KG1 (cell line): ENCODE measurements around the gene APP.
"Not testable (repeated sequence)": the region's sequence is repeated elsewhere in the genome, so short reads cannot be mapped to it uniquely, and the experiment has no call there.

ENCODE experiments used
- DNase-seq: peaks from one replicate; lab custom pipeline; 2025; lab: John Stamatoyannopoulos, UW

Gene APP

DNA sequence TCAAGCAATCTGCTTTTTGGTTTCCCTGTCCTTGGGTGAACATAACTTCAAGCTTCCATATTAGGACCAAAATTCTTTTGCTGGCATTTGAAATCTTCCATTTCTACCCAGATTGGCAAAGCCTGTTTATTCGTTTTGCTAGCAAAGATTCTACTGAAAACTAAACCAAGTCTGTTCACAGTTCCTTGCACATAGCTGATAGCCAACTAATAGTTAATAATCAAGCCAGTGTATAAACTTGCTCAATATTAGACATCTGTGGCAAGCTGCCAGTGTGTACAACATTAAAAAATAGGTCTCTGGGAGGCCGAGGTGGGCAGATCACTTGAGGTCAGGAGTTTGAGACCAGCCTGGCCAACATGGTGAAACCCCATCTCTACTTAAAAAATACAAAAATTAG, 6.3 kb downstream of the APP start:
- DNase-seq: no peak

DNA sequence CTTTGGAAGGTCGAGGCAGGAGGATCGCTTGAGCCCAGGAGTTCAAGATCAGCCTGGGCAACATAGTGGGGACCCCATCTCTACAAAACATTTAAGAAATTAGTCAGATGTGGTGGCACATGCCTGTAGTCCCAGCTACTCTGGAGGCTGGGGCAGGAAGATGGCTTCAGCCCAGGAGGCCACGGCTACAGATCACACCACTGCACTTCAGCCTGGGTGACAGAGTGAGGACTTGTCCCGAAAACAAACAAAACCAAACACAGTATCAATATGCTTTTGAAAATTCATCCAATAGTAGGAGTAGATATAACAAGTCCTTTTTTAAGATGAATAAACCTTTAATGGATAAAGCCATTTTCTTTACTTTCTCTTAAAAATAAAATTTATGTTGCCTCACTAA, 8.5 kb downstream of the APP start:
- DNase-seq: no peak

DNA sequence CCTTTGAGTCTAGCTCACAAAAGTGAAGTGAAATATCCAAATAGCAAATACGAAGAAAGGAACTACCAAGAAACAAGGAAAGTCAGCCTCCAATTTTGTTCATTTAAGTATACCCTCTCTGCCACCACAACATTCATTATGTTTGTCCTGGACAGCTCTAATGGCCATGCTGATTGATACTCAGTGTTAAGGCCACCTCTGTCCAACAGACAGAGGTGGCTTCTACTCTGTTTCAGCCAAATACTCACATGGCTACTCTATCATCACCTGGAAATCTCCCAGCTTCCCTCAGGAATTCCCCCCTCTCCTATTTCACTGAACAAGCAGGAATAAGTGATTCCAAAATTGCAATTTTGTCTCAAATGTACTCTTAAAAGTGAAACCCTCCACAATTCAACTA, 10.7 kb downstream of the APP start:
- DNase-seq: no peak

DNA sequence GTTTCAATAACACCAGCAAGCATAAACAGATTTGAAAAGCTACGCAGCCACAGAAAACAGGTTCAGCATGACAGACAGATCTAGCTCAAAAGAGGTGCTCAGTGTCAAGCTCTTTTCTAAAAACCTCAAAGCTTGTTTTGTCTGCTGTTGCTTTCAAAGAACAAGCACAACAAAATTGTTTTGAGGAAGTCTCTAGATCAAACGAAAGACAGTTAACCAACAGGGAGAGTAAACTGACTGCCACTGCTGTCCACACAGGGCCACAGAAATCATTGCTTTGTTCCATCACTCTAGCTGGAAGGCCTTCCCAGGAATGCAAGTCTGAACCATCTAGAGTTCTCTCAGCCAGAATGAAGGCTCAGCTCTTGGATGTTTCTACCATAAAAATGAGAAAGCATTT, 12.8 kb downstream of the APP start:
- DNase-seq: no peak

DNA sequence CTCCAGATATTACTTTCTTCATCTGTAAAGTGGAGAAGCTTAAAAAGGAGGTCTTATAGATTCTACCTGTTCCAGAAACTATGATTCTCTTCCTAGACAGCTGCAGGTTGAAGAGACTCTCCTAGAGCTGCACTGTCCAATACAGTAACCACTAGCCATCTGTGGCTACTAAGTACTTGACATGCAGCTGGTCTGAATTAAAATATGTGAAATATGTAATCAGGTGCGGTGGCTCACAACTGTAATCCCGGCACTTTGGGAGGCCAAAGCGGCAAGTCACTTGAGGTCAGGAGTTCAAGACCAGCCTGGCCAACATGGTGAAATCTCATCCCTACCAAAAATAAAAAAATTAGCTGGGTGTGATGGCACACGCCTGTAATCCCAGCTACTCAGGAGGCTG, 15.8 kb downstream of the APP start:
- DNase-seq: no peak

DNA sequence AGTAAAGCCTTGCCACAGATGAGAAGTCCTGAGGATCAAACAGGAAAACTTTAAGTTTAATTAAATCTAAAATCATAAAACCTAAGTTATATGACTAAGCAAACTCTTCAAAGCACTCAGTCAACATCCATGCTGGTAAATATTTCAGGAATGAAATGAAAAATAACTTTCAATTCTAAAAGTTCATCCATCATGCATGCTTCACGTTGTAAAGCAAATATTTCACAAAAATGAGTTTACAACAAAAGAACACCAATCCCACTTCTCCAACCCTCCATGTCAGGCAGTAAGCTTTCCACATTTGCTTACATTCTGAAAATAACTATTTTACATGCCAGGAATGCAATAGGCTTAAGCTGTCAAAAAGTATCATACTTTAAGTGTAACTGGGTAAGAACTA, 16.8 kb downstream of the APP start:
- no peak for DNase-seq

DNA sequence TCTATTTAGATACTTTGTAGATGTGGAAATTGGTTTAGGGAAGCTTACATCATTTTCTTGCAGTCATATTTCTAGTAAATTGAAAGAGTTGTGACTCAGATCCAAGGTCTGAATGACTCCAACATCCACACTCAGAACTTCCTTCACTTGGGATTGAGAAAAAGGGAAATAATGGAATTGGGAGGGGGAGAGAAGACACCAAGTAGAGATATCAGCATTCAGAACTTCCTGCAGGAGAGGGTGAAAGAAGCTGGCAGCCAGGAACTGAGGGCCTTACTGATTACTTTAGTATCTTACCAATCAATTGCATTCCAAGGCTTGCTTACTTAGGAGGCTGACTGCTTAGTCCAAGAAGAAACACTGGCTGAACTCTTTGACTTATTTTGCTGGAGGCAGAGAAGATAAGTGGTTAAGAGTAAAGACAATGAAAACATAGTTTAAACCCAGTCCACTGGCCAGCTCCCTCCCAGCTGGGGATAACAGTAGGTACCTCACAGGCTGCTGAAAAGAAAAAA, 21.7 kb downstream of the APP start:
- DNase-seq: no peak

DNA sequence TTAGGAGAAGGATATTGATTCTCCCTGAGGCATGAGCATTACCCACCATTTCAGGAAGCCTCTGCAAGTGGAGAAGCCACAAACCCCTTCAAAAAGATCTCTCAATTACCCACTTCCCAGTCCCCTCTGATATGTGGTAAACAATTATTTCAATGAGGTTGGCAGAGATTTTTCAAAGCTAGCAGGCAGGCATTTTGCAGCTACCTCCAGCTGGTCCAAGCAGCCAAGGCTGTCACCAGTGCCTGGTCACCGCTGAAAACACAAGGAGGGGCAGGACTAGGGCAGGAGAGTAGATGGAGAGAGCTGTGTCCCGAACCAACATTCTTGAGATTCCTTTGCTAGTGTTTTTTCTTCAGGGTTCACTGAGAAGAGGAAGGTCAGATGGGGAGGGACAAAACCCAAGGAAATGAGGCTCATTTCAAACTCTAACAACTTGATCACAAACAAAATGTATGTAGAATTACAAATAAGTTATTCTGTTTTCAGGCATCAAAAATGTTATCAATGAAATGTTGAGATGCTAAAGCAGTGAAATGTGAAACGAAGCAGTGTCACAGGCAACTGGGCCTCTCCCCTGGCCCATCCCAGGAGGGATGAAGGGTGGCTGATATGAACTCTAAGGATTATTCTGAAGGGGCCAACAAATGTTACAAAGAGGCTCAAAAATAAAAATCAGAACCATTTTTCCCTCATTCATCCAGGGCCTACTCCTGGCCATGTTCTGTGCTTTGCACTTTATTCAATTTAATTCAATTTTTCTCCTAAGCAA, 22.3 kb downstream of the APP start:
- no peak for DNase-seq

DNA sequence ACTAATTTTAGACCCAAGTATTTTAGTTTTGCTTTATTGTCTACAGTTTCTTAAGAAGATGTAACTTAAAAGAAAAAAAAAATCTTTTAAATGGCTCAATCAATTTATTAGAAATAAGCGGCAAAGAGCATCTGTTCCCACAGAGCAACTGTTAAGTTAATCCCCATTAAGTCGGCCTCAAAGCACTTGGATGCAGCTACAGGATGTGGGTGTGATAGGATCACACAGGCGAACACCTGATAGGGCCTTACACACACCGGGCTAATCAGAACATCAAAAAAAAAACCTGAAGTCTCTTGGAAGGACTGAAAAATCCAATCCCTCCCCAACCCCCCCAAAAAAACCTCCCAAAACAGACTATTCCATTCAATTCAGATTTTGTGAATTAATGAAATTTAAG, 23.0 kb downstream of the APP start:
- no peak for DNase-seq

DNA sequence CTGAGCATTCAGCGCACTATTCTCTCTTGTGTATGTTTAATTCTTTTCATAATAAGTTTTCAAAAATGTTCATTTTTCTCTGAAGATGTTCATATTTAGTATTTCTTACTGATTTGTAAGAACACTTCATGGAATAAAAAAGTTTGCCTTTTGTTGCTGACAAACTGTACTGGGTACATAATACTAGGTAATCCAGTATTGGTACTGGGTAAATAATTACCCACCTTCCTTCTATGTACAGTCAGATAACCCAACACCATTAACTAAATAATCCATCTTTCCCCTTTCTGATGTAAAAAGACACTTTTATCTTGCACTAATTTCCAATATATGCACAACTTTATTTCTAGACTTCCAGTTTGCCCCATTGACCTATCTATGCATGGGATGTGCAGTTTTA, 23.9 kb downstream of the APP start:
- DNase-seq: no peak

DNA sequence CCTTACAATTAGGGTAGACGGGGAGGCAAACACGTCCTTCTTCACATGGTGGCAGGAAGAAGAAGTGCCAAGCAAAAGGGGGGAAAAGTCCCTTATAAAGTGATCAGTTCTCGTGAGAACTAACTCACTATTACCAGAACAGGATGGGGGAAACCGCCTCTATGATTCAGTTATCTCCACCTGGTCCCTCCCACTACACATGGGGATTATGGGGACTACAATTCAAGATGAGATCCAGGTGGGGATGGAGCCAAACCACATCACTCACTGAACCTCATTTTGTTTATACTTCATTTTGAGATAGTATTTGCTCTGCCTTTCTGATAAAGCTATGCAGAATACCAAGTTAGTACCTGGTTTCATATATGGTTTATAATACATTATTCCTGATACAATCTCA, 26.5 kb downstream of the APP start:
- no peak for DNase-seq

DNA sequence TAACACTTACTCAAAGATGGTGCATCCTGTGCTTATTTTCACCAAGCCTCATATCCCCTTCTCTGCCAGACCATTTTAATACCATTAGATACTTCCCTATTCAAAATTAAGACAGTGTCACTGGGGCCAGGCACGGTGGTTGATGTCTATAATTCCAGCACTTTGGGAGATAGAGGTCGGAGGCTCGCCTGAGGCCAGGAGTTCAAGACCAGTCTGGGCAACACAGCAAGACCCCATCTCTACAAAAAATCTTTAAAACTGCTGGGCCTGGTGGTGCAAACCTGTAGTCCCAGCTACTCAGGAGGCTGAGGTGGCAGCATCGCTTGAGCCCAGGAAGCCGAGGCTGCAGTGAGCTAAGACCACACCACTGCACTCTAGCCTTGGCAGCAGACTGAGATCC, 28.2 kb downstream of the APP start:
- DNase-seq: no peak

DNA sequence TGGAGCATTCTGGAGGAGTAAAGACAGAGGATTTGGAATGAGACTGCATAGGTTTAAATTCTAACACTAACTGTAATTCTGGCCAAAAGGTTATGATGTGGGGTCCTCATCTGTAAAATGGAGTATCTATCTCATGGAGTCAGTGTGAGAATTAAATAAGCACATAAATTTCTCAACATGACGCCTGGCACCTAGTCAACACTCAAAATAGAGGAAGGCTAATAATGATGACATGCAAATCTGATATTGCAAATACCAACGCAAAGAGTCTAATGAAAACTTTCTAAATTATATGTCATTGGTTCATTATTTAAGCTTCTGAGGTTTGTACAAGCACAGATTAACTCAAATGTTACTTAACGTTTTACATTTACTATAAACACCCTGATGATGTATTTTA, 29.6 kb downstream of the APP start:
- no peak for DNase-seq

DNA sequence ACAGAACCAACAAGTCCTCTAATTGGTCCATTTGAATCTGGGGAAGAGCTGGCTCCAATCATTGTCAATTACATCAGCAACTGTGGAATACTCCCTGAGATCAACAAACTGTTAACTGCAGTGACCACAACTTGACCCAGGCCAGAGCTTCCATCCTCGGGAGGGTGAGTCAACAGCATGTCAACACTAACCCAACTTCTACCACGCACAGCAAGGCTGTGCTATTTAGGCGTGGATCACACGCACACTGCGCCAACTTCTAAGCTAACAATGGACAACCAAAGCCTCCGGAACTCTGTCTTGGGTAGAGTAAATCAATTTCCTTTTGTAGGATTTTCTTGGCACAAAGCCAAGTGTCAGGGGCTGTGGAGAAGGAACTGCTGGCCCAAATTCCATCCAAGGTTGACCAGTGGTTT, 30.4 kb downstream of the APP start:
- no peak for DNase-seq

DNA sequence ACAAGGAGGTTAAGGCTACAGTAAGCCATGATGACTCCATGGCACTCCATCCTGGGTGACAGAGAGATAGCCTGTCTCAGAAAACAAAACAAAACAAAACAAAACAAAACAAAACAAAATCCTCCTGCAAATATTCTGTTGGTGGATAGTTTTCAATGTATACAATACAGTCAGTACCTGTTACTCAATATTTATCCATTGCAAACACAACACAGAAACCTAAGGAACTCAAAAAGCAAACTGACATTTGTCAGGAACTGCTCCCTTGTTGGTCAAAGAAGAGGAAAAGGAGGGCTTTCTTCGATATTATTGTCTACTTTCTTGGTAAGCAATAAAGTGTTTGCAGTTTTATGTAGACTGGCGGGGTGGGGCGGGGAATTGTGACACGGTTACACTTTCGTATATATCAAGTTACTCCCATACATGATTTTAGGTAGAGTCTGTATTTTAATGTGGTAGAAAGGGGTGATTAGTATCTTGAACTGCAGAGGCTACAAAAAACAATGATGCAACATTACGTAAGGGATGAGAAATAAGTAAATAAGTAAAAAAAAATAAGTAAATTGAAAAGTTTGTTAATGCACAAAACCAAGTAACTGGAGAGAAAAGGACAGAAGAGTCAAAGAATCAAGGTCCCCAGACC, 31.8 kb downstream of the APP start:
- DNase-seq: no peak

DNA sequence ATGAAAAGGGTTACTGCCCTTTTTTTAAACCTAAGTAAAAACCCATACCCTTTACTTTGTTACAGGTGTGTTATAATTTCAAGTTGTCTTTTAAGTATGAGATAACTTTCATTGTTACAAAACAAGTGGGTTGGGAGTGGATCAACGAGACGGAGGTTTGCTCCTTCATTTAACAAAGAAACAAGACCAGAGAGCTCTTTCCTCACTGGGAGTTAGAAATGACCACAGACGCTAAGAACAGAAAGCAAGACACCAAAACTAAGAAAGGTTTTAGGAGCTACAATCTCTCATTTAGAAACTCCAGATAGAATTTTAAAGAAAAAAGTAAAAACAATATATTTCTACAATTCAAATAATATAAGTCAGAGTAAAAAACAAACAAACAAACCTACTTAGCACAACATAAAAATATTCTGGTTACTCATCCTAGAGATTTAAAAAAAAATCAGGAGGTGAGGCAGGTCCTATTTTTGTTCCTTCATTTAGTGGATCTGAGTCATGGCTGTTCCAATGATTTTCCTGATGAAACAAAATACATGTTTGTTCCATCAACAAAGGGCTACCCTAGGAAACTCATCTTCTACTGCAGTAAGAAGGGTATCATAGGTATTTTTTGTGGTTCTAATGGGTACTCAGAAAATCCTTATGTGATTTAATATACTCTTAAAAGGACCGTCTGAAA, 33.0 kb downstream of the APP start:
- DNase-seq: no peak

DNA sequence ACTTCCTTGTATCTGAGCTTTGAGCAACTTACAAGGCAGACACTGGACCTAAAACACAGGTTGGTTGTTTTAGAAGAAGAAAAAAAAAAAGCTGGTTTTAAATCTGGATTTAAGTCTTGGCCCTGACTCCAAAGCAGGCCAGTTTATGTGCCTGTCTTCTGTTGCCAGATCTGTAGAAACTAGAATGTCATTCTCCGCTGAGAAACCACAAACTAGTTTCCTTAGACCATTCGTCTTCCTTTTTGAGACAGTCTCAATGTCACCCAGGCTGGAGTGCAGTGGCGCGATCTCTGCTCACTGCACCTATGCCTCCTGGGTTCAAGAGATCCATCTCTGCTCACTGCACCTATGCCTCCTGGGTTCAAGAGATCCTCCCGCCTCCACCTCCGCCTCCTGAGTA, 33.9 kb downstream of the APP start:
- no peak for DNase-seq

DNA sequence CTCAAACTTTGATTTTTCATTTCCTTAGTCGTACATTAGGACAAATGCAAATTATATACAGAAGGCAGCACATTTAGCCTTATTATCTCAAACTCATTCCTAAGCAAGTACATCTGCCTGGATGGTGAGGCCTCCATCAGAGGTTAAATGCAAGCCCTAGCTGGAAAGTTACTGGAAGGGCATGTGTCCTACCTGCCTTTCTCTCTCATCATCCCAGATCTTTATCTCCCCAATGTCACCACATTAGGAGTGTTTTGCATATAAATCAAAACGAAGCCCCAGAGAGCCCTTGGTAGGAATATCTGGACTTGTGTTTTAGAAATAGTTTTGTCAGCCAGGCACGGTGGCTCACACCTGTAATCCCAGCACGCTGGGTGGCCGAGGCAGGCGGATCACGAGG, 35.0 kb downstream of the APP start:
- DNase-seq: no peak

DNA sequence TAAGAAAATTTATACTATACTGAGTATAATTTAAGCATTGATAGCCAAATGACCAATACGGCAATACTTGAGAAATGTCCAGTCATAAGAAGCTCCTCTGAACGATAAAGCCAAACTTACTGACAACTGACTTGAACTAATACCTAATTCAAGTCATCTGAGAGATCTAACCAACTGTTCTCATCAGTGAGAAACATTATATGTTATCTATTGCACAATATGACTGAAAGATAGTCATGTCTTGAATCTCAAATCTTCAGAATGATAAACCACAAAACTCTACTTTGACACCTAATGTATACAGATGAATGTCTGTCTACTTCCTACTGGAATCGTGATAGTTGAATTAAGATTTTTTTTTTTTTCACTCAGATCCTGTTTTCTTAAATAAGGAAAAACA, 39.0 kb downstream of the APP start:
- no peak for DNase-seq

DNA sequence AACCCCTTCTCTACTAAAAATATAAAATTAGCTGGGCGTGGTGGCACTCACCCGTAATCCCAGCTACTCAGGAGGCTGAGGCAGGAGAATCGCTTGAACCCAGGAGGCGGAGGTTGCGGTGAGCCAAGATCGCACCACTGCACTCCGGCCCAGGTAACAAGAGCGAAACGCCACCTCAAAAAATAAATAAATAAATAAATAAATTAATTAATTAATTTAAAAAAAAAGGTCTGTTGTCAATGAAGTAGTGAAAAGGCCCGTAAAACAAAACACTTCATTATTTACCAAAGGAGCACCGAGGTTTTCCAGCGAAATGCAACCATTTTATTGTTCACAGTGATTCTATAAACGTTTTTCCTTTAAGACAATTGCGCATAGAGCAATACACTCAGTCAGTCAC, 39.5 kb downstream of the APP start:
- not testable (repeated sequence) for DNase-seq

DNA sequence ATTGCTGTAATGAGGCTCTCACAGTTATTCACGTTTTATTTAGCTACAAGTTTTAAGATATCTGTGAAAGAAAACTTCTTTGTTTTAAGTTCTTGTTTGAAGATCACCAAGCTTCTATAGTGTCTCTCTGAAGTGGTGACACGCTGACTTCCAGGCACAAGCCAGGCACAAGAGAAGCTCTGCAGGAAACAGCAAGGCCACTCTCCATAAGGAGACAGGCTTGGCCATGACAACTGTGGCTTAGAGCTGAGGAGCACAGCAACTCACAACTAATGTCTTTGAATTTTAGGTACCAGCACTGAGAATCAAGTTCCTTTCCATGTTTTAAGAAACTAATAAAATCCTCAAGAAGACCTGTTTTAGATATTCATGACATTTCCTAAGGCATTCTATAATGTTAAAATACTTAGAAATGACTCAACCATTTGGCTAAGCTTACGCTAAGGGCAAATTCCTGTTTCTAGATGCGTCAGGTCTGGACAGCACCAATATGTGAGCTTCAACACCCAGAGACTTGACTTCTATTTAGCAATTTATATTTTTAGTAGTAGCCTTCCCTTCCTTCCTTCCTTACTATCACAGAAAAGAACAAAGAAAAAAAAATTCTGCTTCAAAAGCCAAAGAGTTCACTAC, 40.2 kb downstream of the APP start:
- no peak for DNase-seq

DNA sequence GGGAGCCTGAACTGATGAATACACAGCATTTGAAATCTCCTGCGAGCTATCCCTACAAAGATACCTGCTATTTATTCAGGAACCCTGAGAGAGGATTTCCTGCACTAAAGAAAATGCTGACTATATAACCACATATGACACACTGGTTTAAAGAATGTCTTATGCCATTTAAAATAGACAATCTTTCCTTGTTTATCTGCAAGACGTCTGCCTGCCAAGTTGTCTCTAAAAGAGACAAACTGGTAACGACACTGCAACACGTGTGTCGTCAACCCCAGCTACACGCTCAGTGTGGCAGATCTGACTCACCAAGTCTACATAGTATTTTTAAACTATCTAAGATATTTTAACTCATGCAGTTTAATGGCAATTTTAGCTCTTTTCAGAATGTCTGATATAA, 42.7 kb downstream of the APP start:
- DNase-seq: no peak
